Progenitor cell of endocrine pancreas (in vitro differentiated cells): ENCODE data around the gene SYT15. TPM values are rescaled to one million over a fixed set of nuclear protein-coding genes. Genes with fewer than 3 reads are reported as not detected.
A peak's percentile ranks its signal among the peaks of the same experiment; 100 is the strongest.

ENCODE experiments used
- DNase-seq: peaks from one replicate; pipeline ENCODE4 v3.0.0; 2021; ENCODE audit warnings: low spot score; ENCODE audit not compliant: unreplicated experiment
- H3K27ac Mint-ChIP-seq: 2 replicates; pipeline ENCODE4 v1.8.0; 2021; ENCODE audit warnings: mild to moderate bottlenecking, moderate library complexity, mixed read lengths
- H3K27me3 Mint-ChIP-seq: 2 replicates; pipeline ENCODE4 v1.8.0; 2021; ENCODE audit warnings: mixed read lengths
- H3K36me3 Mint-ChIP-seq: 2 replicates; pipeline ENCODE4 v1.8.0; 2022; ENCODE audit warnings: mixed read lengths; ENCODE audit not compliant: insufficient read depth
- H3K4me1 Mint-ChIP-seq: 2 replicates; pipeline ENCODE4 v1.8.0; 2021; ENCODE audit warnings: low read depth, mixed read lengths
- H3K4me3 Mint-ChIP-seq: 2 replicates; pipeline ENCODE4 v1.8.0; 2021; ENCODE audit warnings: low read depth, mild to moderate bottlenecking, moderate library complexity, mixed read lengths
- H3K9me3 Mint-ChIP-seq: 2 replicates; pipeline ENCODE4 v1.8.0; 2021; ENCODE audit warnings: low read depth, mixed read lengths
- CTCF ChIP-seq: fragments of 200-600 bp; sonication (generic); IDR thresholded peaks from one replicate; pipeline ENCODE4 v1.5.0; 2021; ENCODE audit warnings: antibody characterized with exemption, mild to moderate bottlenecking; ENCODE audit not compliant: unreplicated experiment
- total RNA-seq: library from RNA; stranded (reverse); gene quantifications from 2 replicates; pipeline ENCODE4 v1.2.1, GENCODE V29; 2021

SYT15 gene
- total RNA-seq, 1 donor from 2014 or later = 1.8 TPM

GRCh38 chr10:46550795-46551700 is 27.9 kb upstream of the SYT15 start:
- Mint-ChIP-seq H3K27ac (no peak overlapping the region), H3K4me3 (no peak overlapping the region), H3K27me3 (peaks cover 2% of the 10 kb centered on the region), H3K36me3 (no peaks in the 10 kb centered on the region), H3K4me1 (peaks cover 4% of the 10 kb centered on the region), H3K9me3 (no peaks in the 10 kb centered on the region)
- peak; percentile 7 for DNase-seq
- TF ChIP-seq CTCF = no peak

- H3K9me3 Mint-ChIP-seq = no peaks in the 10 kb centered on the region
- no peak overlapping the region for H3K4me3 Mint-ChIP-seq
- DNase-seq = peak; percentile 10
- H3K36me3 Mint-ChIP-seq = no peaks in the 10 kb centered on the region
- peaks cover 5% of the 10 kb centered on the region for H3K4me1 Mint-ChIP-seq
- no peak overlapping the region for H3K27ac Mint-ChIP-seq
- no peak for TF ChIP-seq CTCF
- peaks cover 3% of the 10 kb centered on the region for H3K27me3 Mint-ChIP-seq
Measured at GRCh38 chr10:46551701-46552525, 27.0 kb upstream of the SYT15 start.

GRCh38 chr10:46552526-46553237 is 26.2 kb upstream of the SYT15 start:
- H3K4me1 Mint-ChIP-seq = peaks cover 7% of the 10 kb centered on the region
- H3K4me3 Mint-ChIP-seq = no peak overlapping the region
- H3K27ac Mint-ChIP-seq = no peak overlapping the region
- H3K9me3 Mint-ChIP-seq = no peaks in the 10 kb centered on the region
- TF ChIP-seq CTCF = no peak
- H3K36me3 Mint-ChIP-seq = no peaks in the 10 kb centered on the region
- DNase-seq = peak; percentile 7
- peaks cover 7% of the 10 kb centered on the region for H3K27me3 Mint-ChIP-seq

GRCh38 chr10:46553238-46554049 is 25.5 kb upstream of the SYT15 start:
- no peaks in the 10 kb centered on the region for H3K9me3 Mint-ChIP-seq
- peaks cover 7% of the 10 kb centered on the region for H3K27me3 Mint-ChIP-seq
- no peak overlapping the region for H3K27ac Mint-ChIP-seq
- H3K4me3 Mint-ChIP-seq = no peak overlapping the region
- H3K36me3 Mint-ChIP-seq = no peaks in the 10 kb centered on the region
- peak; percentile 9 for DNase-seq
- no peak for TF ChIP-seq CTCF
- peaks cover 7% of the 10 kb centered on the region for H3K4me1 Mint-ChIP-seq
